EH (cell line): ENCODE measurements around the gene SLC30A3.
"Not testable (repeated sequence)": the region's sequence is repeated elsewhere in the genome, so short reads cannot be mapped to it uniquely, and the experiment has no call there.

Experiments
- DNase-seq: peaks from one replicate; pipeline ENCODE4 v3.0.0-alpha.2; 2015; ENCODE audit warnings: low read depth

The SLC30A3 gene

GRCh38 chr2:27262379-27263286 lies at the start of gene SLC30A3:
SLC30A3 (minus strand) TSS chr2:27263047; CDS start chr2:27262906, 141 bp downstream.
- peak; percentile 56 for DNase-seq

GRCh38 chr2:27312152-27312551 lies 49.3 kb upstream of the SLC30A3 start:
- DNase-seq, result no peak

- DNase-seq, result no peak
These were observed 46.8 kb upstream of the SLC30A3 start for GRCh38 chr2:27309651-27310050.

- peak; percentile 59 for DNase-seq
These were observed 45.6 kb upstream of the SLC30A3 start, which contains the start of gene UCN for GRCh38 chr2:27308359-27308881. UCN (minus strand) TSS chr2:27308445; CDS start chr2:27307895, 550 bp downstream.

GRCh38 chr2:27307545-27308358 lies 44.9 kb upstream of the SLC30A3 start:
- DNase-seq, result no peak

GRCh38 chr2:27307287-27307544 lies 44.4 kb upstream of the SLC30A3 start:
- DNase-seq, result no peak

- no peak for DNase-seq
These were observed 43.9 kb upstream of the SLC30A3 start for GRCh38 chr2:27306573-27307286.

GRCh38 chr2:27306136-27306535 lies 43.3 kb upstream of the SLC30A3 start:
- no peak for DNase-seq

GRCh38 chr2:27305516-27305915 lies 42.7 kb upstream of the SLC30A3 start:
- DNase-seq, result no peak

GRCh38 chr2:27304488-27305240 lies 41.8 kb upstream of the SLC30A3 start:
- DNase-seq, result no peak

GRCh38 chr2:27303093-27304025 lies 40.5 kb upstream of the SLC30A3 start:
- peak; percentile 78 for DNase-seq

GRCh38 chr2:27300606-27301005 lies 37.8 kb upstream of the SLC30A3 start:
- DNase-seq, result not testable (repeated sequence)

GRCh38 chr2:27298391-27299080 lies 35.7 kb upstream of the SLC30A3 start:
- peak; percentile 56 for DNase-seq

GRCh38 chr2:27297195-27297594 lies 34.3 kb upstream of the SLC30A3 start:
- no peak for DNase-seq

GRCh38 chr2:27296481-27296880 lies 33.6 kb upstream of the SLC30A3 start:
- no peak for DNase-seq

- no peak for DNase-seq
These were observed 32.1 kb upstream of the SLC30A3 start for GRCh38 chr2:27294928-27295327.

GRCh38 chr2:27291865-27292264 lies 29.0 kb upstream of the SLC30A3 start:
- no peak for DNase-seq

- DNase-seq, result no peak
These were observed 27.7 kb upstream of the SLC30A3 start for GRCh38 chr2:27290549-27290948.

- DNase-seq, result no peak
These were observed 25.8 kb upstream of the SLC30A3 start for GRCh38 chr2:27288610-27289009.

- DNase-seq, result no peak
These were observed 22.6 kb upstream of the SLC30A3 start for GRCh38 chr2:27285481-27285880.
